RWPE2 (cell line): ENCODE measurements around the gene ADAMTS13.

Experiments
- ATAC-seq: fragments of 200-7000 bp; cut with Tn5 transposase; 3 replicates; pipeline ENCODE4 v1.9.1; 2021; ENCODE audit warnings: low read depth
- DNase-seq: peaks from one replicate; pipeline ENCODE4 v3.0.0-alpha.2; 2020; ENCODE audit warnings: low spot score
- H3K27ac ChIP-seq: fragments of 450-650 bp; 2 replicates; pipeline ENCODE4 v1.5.1; 2017; ENCODE audit warnings: mild to moderate bottlenecking; ENCODE audit not compliant: poor library complexity, severe bottlenecking
- H3K27me3 ChIP-seq: fragments of 250-450 bp; sonication (Bioruptor Pico); 2 replicates; pipeline ENCODE4 v1.5.1; 2021; ENCODE audit warnings: mild to moderate bottlenecking, moderate library complexity; ENCODE audit not compliant: insufficient read depth, poor library complexity, severe bottlenecking
- H3K36me3 ChIP-seq: fragments of 250-450 bp; sonication (Bioruptor Pico); 2 replicates; pipeline ENCODE4 v1.5.1; 2020; ENCODE audit warnings: low read depth, mild to moderate bottlenecking, moderate library complexity
- H3K4me1 ChIP-seq: fragments of 250-450 bp; sonication (Bioruptor Pico); 2 replicates; pipeline ENCODE4 v1.5.1; 2021; ENCODE audit warnings: mild to moderate bottlenecking, moderate library complexity; ENCODE audit not compliant: insufficient read depth, poor library complexity, severe bottlenecking
- H3K4me3 ChIP-seq: fragments of 250-450 bp; sonication (Bioruptor Pico); 2 replicates; pipeline ENCODE4 v1.5.1; 2021; ENCODE audit warnings: mild to moderate bottlenecking, moderate library complexity; ENCODE audit not compliant: severe bottlenecking
- H3K9me3 ChIP-seq: fragments of 250-450 bp; sonication (Bioruptor Pico); 2 replicates; pipeline ENCODE4 v1.5.1; 2021; ENCODE audit warnings: mild to moderate bottlenecking, moderate library complexity; ENCODE audit not compliant: severe bottlenecking
- CTCF ChIP-seq: fragments of 450-650 bp; IDR thresholded peaks from one replicate; pipeline ENCODE4 v1.5.1; 2017; ENCODE audit warnings: mild to moderate bottlenecking, moderate library complexity; ENCODE audit not compliant: poor library complexity, severe bottlenecking

Gene ADAMTS13

GRCh38 chr9:133425049-133425632, 3.0 kb downstream of the ADAMTS13 start:
- Histone ChIP-seq H3K4me1 (no peaks in the 10 kb centered on the region), H3K9me3 (no peaks in the 10 kb centered on the region), H3K4me3 (no peak overlapping the region), H3K27me3 (no peaks in the 10 kb centered on the region), H3K36me3 (no peaks in the 10 kb centered on the region), H3K27ac (no peak overlapping the region)
- DNase-seq (peak; percentile 61), ATAC-seq (no peak)
- TF ChIP-seq CTCF, result no peak

- DNase-seq (no peak), ATAC-seq (no peak)
- H3K9me3 ChIP-seq, result no peaks in the 10 kb centered on the region
- H3K27me3 ChIP-seq, result no peaks in the 10 kb centered on the region
- no peak overlapping the region for H3K4me3 ChIP-seq
- H3K36me3 ChIP-seq, result no peaks in the 10 kb centered on the region
- H3K27ac ChIP-seq, result no peak overlapping the region
- no peaks in the 10 kb centered on the region for H3K4me1 ChIP-seq
- TF ChIP-seq CTCF, result no peak
These were observed 3.8 kb downstream of the ADAMTS13 start for GRCh38 chr9:133426011-133426410.

GRCh38 chr9:133427658-133428348, 5.6 kb downstream of the ADAMTS13 start:
- TF ChIP-seq CTCF, result no peak
- no peaks in the 10 kb centered on the region for H3K4me1 ChIP-seq
- H3K9me3 ChIP-seq, result no peaks in the 10 kb centered on the region
- DNase-seq (no peak), ATAC-seq (no peak)
- no peak overlapping the region for H3K4me3 ChIP-seq
- H3K27ac ChIP-seq, result no peak overlapping the region
- H3K36me3 ChIP-seq, result no peaks in the 10 kb centered on the region
- H3K27me3 ChIP-seq, result no peaks in the 10 kb centered on the region

- ATAC-seq, result peak; percentile 76
These were observed 6.5 kb downstream of the ADAMTS13 start for GRCh38 chr9:133428617-133429101.

More at GRCh38 chr9:133428617-133429101, 6.5 kb downstream of the ADAMTS13 start:
- Histone ChIP-seq H3K27ac (no peak overlapping the region), H3K9me3 (no peaks in the 10 kb centered on the region), H3K36me3 (no peaks in the 10 kb centered on the region), H3K27me3 (no peaks in the 10 kb centered on the region), H3K4me1 (no peaks in the 10 kb centered on the region), H3K4me3 (peak overlapping the region; percentile 33)
- TF ChIP-seq CTCF, result no peak
- DNase-seq, result no peak
